H1 (cell line): ENCODE results near the gene LSM2. TPM values are rescaled to one million over a fixed set of nuclear protein-coding genes. Genes with fewer than 3 reads are reported as not detected.
"Not testable (repeated sequence)": the region's sequence is repeated elsewhere in the genome, so short reads cannot be mapped to it uniquely, and the experiment has no call there.

Experiments
- CTCF ChIA-PET: fragments of 300-600 bp; sonication (Branson Sonifier 250); formaldehyde crosslinking; loops from one replicate; lab custom pipeline; 2021; ENCODE audit not compliant: partially characterized antibody; lab: Charles Lee
- POLR2A ChIA-PET: fragments of 300-600 bp; sonication (Branson Sonifier 250); formaldehyde crosslinking; loops from one replicate; lab custom pipeline; 2021; ENCODE audit warnings: inconsistent platforms; ENCODE audit not compliant: partially characterized antibody; lab: Charles Lee
- DNase-seq, 2 experiments: peaks; one replicate each; pipeline versions ENCODE4 v3.0.0 to v3.0.0-alpha.2; 2010 to 2022; ENCODE audit warnings: low spot score in 2 of 2, low read depth in 1 of 2, mixed read lengths in 1 of 2
- FAIRE-seq: peaks from 2 replicates; lab custom pipeline; 2011; peaks lifted over from hg19 to GRCh38; lab: Jason Lieb, UNC
- H2AFZ ChIP-seq: 2 replicates; pipeline ENCODE4 v1.8.1; 2012; ENCODE audit warnings: low read length, inconsistent platforms
- H2AK5ac ChIP-seq: 2 replicates; pipeline ENCODE4 v1.6.1; 2013; ENCODE audit warnings: low read depth, low read length
- H2BK120ac ChIP-seq: replicated peaks from 2 replicates; pipeline ENCODE3; 2013; ENCODE audit warnings: low read depth, low read length, inconsistent platforms
- H2BK12ac ChIP-seq: 2 replicates; pipeline ENCODE4 v1.6.1; 2013; ENCODE audit warnings: low read depth, low read length
- H2BK15ac ChIP-seq: 2 replicates; pipeline ENCODE4 v1.6.1; 2013; ENCODE audit warnings: low read length
- H2BK20ac ChIP-seq: 2 replicates; pipeline ENCODE4 v1.6.1; 2013; ENCODE audit warnings: low read length
- H2BK5ac ChIP-seq: 2 replicates; pipeline ENCODE4 v1.6.1; 2013; ENCODE audit warnings: low read depth, low read length
- H3K14ac ChIP-seq: 2 replicates; pipeline ENCODE4 v1.6.1; 2013; ENCODE audit warnings: inconsistent platforms; ENCODE audit not compliant: insufficient read length
- H3K18ac ChIP-seq: 2 replicates; pipeline ENCODE4 v1.6.1; 2013; ENCODE audit warnings: low read length; ENCODE audit errors: extremely low read depth
- H3K23ac ChIP-seq: 2 replicates; pipeline ENCODE4 v1.6.1; 2013; ENCODE audit warnings: inconsistent platforms; ENCODE audit not compliant: insufficient read length
- H3K23me2 ChIP-seq: 2 replicates; pipeline ENCODE4 v1.6.1; 2013; ENCODE audit warnings: low read depth, low read length
- H3K27ac ChIP-seq: 2 replicates; pipeline ENCODE4 v1.6.1; 2011; ENCODE audit warnings: low read depth, low read length, inconsistent platforms
- H3K27me3 ChIP-seq, 4 experiments: replicated peaks in 1 of 4; 1 replicate in 1 of 4; 2 replicates in 3 of 4; pipeline versions ENCODE4 v1.6.1 to v1.8.1; 2011 to 2013; ENCODE audit warnings: low read length in 3 of 4, mild to moderate bottlenecking in 3 of 4, inconsistent platforms in 2 of 4, mixed read lengths in 2 of 4, moderate library complexity in 1 of 4; ENCODE audit not compliant: control insufficient read depth in 3 of 4, insufficient read depth in 3 of 4; ENCODE audit errors: extremely low read depth in 1 of 4
- H3K36me3 ChIP-seq, 4 experiments: 2 replicates each; pipeline versions ENCODE4 v1.6.1 to v1.8.1; 2011 to 2013; ENCODE audit warnings: mild to moderate bottlenecking in 4 of 4, low read length in 3 of 4, moderate library complexity in 2 of 4, control low read depth in 1 of 4, inconsistent platforms in 1 of 4; ENCODE audit not compliant: insufficient read depth in 4 of 4, control insufficient read depth in 2 of 4
- H3K4ac ChIP-seq: replicated peaks from 2 replicates; pipeline ENCODE3; 2013; ENCODE audit warnings: low read length, low read depth, mixed read lengths, inconsistent platforms; ENCODE audit not compliant: insufficient read length
- H3K4me1 ChIP-seq, 4 experiments: replicated peaks in 1 of 4; 1 replicate in 1 of 4; 2 replicates in 3 of 4; pipeline versions ENCODE4 v1.6.1 to v1.8.1; 2011 to 2013; ENCODE audit warnings: low read length in 3 of 4, inconsistent platforms in 2 of 4, mixed read lengths in 1 of 4; ENCODE audit not compliant: insufficient read depth in 4 of 4, control insufficient read depth in 3 of 4
- H3K4me2 ChIP-seq, 2 experiments: 2 replicates each; pipeline versions ENCODE4 v1.6.1 to v1.8.1; 2011 to 2013; ENCODE audit warnings: low read depth in 2 of 2, low read length in 2 of 2, control low read depth in 1 of 2, inconsistent platforms in 1 of 2, mild to moderate bottlenecking in 1 of 2; ENCODE audit not compliant: insufficient read depth in 1 of 2
- H3K4me3 ChIP-seq, 4 experiments: fragments of 200-600, 300-600 bp in 1 of 4; sonication (generic), shearing (Covaris generic), sonication (Bioruptor Twin) in 1 of 4; 2 replicates each; pipeline versions ENCODE4 v1.5.1 to v1.8.1; 2011 to 2016; ENCODE audit warnings: low read length in 4 of 4, low read depth in 3 of 4, control low read depth in 2 of 4, inconsistent platforms in 2 of 4, mild to moderate bottlenecking in 2 of 4, mixed read lengths in 1 of 4, moderate library complexity in 1 of 4; ENCODE audit not compliant: insufficient read depth in 2 of 4; ENCODE audit errors: extremely low read depth in 1 of 4
- H3K56ac ChIP-seq: replicated peaks from 2 replicates; pipeline ENCODE3; 2013; ENCODE audit warnings: low read depth, mild to moderate bottlenecking, mixed read lengths, low read length, inconsistent platforms; ENCODE audit not compliant: insufficient read length
- H3K79me1 ChIP-seq: 2 replicates; pipeline ENCODE4 v1.6.1; 2013; ENCODE audit warnings: low read depth, low read length, control low read depth
- H3K79me2 ChIP-seq, 2 experiments: 2 replicates each; pipeline versions ENCODE4 v1.6.1 to v1.8.1; 2012 to 2013; ENCODE audit warnings: low read length in 2 of 2, mild to moderate bottlenecking in 2 of 2, inconsistent platforms in 1 of 2; ENCODE audit not compliant: insufficient read depth in 2 of 2, control insufficient read depth in 1 of 2
- H3K9ac ChIP-seq, 4 experiments: replicated peaks in 1 of 4; 1 replicate in 1 of 4; 2 replicates in 3 of 4; pipeline versions ENCODE4 v1.6.1 to v1.8.1; 2011 to 2013; ENCODE audit warnings: low read depth in 3 of 4, low read length in 3 of 4, control low read depth in 2 of 4, mild to moderate bottlenecking in 2 of 4, moderate library complexity in 2 of 4, inconsistent platforms in 1 of 4; ENCODE audit errors: extremely low read depth in 1 of 4
- H3K9me3 ChIP-seq, 2 experiments: 2 replicates each; pipeline versions ENCODE4 v1.6.1 to v1.8.1; 2012 to 2013; ENCODE audit warnings: mild to moderate bottlenecking in 2 of 2, moderate library complexity in 2 of 2, control low read depth in 1 of 2, inconsistent platforms in 1 of 2, low read depth in 1 of 2, low read length in 1 of 2, mixed read lengths in 1 of 2; ENCODE audit not compliant: insufficient read depth in 2 of 2
- H4K20me1 ChIP-seq, 2 experiments: replicated peaks in 1 of 2; 2 replicates each; pipeline versions ENCODE3 to v1.8.1; 2011 to 2013; ENCODE audit warnings: inconsistent platforms in 2 of 2, low read length in 2 of 2, mild to moderate bottlenecking in 1 of 2; ENCODE audit not compliant: insufficient read depth in 2 of 2, control insufficient read depth in 1 of 2
- H4K5ac ChIP-seq: 2 replicates; pipeline ENCODE4 v1.6.1; 2013; ENCODE audit warnings: low read length, low read depth, mixed read lengths, inconsistent platforms; ENCODE audit not compliant: insufficient read length
- H4K8ac ChIP-seq: 2 replicates; pipeline ENCODE4 v1.8.0; 2013; ENCODE audit warnings: mild to moderate bottlenecking, moderate library complexity, low read length, inconsistent platforms; ENCODE audit not compliant: insufficient read depth; ENCODE audit errors: extremely low read depth
- H4K91ac ChIP-seq: replicated peaks from 2 replicates; pipeline ENCODE3; 2013; ENCODE audit warnings: low read length, mixed read lengths, inconsistent platforms; ENCODE audit not compliant: insufficient read length
- WGBS, 2 experiments: shearing (Covaris generic) in 1 of 2; methylation state at CpG; one replicate each; pipeline versions ENCODE4 v1.1.6 to v1.1.7; 2013 to 2015; ENCODE audit warnings: low lambda C conversion rate in 2 of 2, mixed read lengths in 2 of 2, inconsistent platforms in 1 of 2, low coverage in 1 of 2, missing lambda C conversion rate in 1 of 2; ENCODE audit not compliant: insufficient replicate concordance in 2 of 2, insufficient coverage in 1 of 2, insufficient read length in 1 of 2; ENCODE audit errors: extremely low coverage in 1 of 2, missing lambda C conversion rate in 1 of 2; 5-methylcytosine and 5-hydroxymethylcytosine counted together
- polyA plus RNA-seq, 7 experiments: library from polyadenylated mRNA; depleted of rRNA in 3 of 7; stranded (reverse) in 5 of 7; unstranded in 2 of 7; fragments of >200 nt in 5 of 7; fragments of 200-250 nt in 2 of 7; gene quantifications; 1 replicate in 5 of 7; 2 replicates in 1 of 7; 4 replicates in 1 of 7; pipeline versions ENCODE4 v1.2.1 to v1.2.3, GENCODE V29; 2011 to 2013; ENCODE audit warnings: missing spikeins in 2 of 7, mixed read lengths in 2 of 7
- total RNA-seq: library from RNA; stranded (reverse); fragmentation: NEBNext Ultra II Directional; extraction: Animal tissue kit (Norgen Biotek cat#: 25700); gene quantifications from 2 replicates; pipeline ENCODE4 v1.2.1, GENCODE V29; 2021

Gene LSM2
- total and polyA plus RNA-seq, 2 of the 8 experiments (the other 6 are each of a cell fraction or from before 2014, with no cell fraction given) = 127 to 168 TPM

DNA sequence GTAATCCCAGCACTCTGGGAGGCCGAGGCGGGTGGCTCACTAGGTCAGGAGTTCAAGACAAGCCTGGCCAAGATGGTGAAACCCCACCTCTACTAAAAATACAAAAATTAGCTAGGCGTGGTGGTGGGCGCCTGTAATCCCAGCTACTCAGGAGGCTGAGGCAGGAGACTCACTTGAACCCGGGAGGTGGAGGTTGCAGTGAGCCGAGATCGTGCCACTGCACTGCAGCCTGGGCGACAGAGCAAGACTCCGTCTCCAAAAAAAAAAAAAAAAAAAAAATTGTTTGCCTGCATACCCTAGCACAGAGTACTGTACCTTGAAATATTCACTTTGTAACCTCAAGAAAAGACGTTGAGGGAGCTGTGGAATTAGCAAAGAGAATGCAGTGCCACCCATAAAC is 13.6 kb upstream of the LSM2 start:
- H2BK15ac ChIP-seq, H2BK20ac ChIP-seq, H3K56ac ChIP-seq, H4K20me1 ChIP-seq, H2AK5ac ChIP-seq, DNase-seq, H3K4ac ChIP-seq, H3K79me1 ChIP-seq, H3K79me2 ChIP-seq, H3K9ac ChIP-seq, H2BK5ac ChIP-seq, H3K4me2 ChIP-seq, H3K27ac ChIP-seq, H3K14ac ChIP-seq, H3K4me1 ChIP-seq, H3K4me3 ChIP-seq, H2AFZ ChIP-seq, H2BK12ac ChIP-seq, FAIRE-seq, H3K9me3 ChIP-seq, H3K36me3 ChIP-seq, H3K23ac ChIP-seq, H4K5ac ChIP-seq, H3K23me2 ChIP-seq, H2BK120ac ChIP-seq, H4K8ac ChIP-seq, H4K91ac ChIP-seq, H3K27me3 ChIP-seq, H3K18ac ChIP-seq: not testable (repeated sequence)
- CTCF ChIA-PET = interaction anchor here (0.6 to 2.6 kb wide), 7 partner anchors 10 to 162 kb away, joined by 3 to 11 read pairs (median 4); no protein-coding TSS in a partner anchor
- 88% methylated on average over 7 of the region's 10 CpGs; no CpG with 5 or more reads in 1 of the 2 experiments for WGBS, 2 experiments
- POLR2A ChIA-PET = interaction anchor here (1.0 to 10.9 kb wide), 5 partner anchors 11 to 25 kb away, joined by 4 to 136 read pairs (median 4); partner anchors contain the start of gene VARS1
